ENCODE results near the gene LEKR1. TPM values are rescaled to one million over a fixed set of nuclear protein-coding genes. Genes with fewer than 3 reads are reported as not detected.

LEKR1 gene
- total RNA-seq, 1 donor from 2014 or later, result 0.26 TPM

DNA sequence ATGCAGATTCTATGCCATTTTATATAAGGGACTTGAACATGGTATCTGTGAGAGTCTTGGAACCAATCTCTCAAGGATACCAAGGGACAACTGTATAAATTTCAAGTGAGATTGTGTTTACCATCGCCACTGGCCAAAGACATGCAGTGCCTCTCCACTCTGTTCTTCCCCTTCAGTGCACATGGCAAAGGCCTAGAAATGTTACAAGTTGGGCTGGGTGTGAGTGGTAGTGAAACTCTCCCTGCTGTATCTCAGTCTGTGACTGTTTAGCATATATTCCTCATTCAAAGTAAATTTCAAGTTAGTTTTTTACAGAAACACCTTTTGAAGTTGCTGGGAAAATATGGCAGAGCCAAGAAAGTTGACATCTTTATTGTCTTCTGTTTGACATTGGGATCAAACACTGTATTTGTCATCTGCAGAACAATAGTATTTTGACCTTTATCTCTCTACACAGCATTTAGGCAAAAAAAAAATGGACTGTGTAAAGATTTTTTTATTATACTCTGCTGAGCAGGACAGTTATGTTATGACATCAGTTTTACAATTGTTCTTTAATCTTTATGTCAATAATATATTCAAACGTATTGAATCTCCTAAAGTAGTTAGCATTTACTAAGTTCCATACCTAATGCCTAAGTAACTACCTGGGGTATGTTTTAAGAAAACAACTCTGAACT, 232.4 kb downstream of the LEKR1 start:
- no peak for DNase-seq (ENCODE audit: low read depth in 2 of 2)

DNA sequence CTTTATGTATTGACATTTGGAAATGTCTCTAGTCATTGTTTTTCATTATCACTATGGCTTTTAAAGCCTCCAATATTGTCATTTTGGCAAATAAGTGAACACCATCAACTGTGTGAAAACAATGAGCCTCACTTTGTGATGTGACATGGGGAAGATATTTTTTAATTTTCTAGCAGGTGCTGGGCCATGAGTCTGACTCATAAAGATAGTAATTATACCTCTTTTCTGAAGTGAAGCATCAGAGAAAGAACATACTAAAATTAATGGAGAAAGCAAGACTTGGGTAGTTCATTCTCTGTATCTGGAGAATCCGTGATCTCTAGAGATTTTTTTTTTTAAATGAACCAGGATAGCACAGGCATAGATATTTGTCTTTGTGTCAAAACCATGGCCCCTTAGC, 233.0 kb downstream of the LEKR1 start:
- DNase-seq (ENCODE audit: low read depth in 2 of 2), result no peak

DNA sequence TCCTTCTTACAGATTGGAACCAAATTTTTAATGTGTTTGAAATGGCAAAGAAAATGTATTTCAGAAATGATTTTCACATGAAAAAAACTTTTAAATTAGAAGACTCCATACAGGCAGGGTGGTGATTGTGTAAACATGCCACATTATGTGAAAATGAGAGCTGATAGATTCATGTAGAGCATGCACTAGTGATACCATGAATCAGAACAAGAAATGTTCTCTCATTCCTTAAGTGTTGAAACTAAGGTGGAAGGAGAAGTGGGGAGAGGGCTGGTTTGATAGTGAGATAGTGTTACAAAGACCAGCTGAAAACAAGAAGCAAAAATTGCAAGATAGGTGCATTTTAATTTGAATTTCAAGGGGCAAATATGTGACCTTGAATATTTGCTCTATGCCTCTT, 233.5 kb downstream of the LEKR1 start:
- no peak for DNase-seq (ENCODE audit: low read depth in 2 of 2)

DNA sequence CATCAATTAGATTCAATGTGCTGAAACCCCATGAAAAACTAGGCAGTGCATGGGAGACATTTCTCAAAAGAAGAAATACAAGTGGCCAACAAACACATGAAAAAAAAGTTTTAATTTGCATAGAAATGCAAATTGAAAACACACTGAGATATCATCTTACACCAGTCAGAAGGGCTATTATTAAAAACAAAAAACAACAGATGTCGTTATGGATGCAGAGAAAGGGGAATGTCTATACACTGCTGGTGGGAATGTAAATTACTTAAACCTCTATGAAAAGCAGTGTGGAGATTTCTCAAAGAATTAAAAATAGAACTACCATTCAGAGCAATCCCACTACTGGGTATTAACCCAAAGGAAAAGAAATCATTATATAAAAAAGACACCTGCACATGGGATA, 235.1 kb downstream of the LEKR1 start:
- no peak for DNase-seq (ENCODE audit: low read depth in 2 of 2)

DNA sequence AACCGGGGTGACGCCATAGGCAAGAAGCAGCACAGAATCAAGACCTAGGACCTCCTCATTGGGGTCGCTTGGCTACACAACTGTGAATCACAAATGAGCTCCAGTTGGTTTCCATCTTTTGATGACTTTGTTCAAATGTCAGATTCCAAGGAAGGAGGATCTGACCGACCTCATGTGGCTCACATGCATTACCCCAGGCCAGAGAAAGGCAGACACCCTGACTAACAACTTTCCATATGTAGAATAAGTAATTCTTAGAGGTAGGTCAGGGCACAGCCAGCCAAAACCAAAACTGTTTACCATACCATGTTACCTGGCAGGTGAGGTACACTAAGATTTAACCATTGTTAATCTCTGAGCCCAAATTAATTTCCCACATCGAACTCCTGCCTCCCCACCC, 237.3 kb downstream of the LEKR1 start:
- no peak for DNase-seq (ENCODE audit: low read depth in 2 of 2)

DNA sequence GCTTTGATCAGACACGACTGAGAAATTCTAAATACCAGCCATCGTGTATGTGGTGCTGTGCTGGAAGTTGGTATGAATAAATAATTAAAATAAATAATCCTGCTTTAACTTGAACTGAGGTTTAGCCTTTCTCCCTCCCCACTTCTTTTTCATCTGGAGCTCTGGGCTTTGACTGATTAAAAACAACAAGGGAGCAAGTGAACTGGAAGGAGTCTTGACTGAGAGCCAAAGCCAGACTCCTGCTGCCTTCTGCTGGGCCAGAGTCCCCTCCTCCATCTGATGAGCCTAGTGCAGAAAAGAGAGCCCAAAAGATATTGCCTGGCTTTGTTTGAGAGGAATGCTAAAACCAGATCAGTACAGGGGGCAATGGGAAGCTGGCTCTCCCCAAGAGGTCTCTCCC, 237.8 kb downstream of the LEKR1 start:
- DNase-seq (ENCODE audit: low read depth in 2 of 2), result no peak

DNA sequence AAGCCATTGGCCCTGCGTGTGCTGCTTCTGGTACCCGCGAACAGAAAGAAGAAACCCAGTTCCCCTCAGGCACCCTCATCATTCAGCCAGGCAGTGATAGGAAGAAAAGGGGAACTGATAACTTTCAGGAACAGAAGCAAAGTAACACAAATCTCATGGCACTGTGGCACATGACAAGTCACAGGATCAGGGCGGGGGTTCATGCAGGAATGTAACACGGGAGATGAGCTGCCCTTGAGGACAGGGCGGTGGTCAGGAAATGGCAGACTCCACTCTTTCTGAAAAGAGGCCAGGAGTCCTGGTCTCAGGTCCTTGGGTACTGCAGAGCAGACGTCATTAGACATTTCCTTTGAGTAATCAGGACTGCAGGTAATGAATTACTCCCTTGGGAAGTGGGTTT, 238.2 kb downstream of the LEKR1 start:
- DNase-seq (ENCODE audit: low read depth in 2 of 2), result no peak

DNA sequence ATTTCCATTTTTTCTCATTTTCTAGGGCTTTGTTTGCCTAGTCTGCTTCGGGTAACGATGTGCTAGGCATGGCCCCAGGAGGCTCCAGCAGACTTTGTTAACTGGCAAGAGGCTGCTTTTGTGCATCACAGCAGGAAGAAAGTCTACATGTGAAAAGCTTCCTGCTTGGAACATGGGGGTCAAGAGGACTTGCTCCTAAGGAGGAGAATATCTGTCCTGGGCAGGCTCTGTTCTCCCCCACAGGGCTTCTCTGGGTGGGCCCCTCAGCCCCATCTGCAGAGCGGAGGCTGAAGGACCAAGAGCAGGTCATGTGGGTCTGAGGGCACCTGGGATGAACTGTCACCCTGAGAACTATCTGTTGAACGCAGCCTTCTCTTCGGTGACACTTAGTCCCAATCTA, 239.0 kb downstream of the LEKR1 start:
- no peak for DNase-seq (ENCODE audit: low read depth in 2 of 2)

DNA sequence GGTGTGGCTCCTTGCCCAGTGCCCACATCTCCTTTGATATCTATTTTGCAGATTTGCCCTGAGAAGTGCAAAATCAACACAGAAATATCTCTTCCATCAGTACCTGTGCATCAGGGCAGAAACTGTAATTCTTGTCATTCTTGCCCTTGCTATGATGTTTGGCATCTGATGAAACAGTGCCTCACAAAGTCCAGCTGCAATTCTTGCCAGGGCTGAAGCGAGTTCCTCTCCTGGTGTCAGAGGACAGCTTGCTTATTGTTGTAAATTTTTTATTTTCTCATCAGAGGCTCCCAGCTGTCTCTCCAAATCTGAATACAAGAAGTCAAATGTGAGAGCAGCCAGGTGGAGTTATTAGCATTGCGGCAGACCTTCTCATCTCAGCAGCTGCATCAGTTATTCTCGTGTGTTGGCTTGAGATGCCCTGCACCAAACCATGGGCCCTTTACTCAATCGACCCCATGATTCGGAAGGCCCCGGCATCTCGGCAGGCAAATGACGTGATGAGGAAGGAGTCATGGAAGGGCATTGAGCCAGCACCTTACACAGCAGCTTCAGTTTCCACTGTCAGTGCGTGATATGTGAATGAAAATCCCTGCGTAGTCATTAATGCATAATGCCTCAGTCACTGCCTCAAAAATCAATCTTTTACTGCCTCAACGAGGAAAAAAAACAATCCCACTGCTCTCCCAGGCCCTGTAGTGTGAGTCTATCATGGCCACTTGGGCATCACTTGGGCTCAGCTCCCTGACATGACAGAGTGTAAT, 240.4 kb downstream of the LEKR1 start:
- DNase-seq (ENCODE audit: low read depth in 2 of 2), result no peak

DNA sequence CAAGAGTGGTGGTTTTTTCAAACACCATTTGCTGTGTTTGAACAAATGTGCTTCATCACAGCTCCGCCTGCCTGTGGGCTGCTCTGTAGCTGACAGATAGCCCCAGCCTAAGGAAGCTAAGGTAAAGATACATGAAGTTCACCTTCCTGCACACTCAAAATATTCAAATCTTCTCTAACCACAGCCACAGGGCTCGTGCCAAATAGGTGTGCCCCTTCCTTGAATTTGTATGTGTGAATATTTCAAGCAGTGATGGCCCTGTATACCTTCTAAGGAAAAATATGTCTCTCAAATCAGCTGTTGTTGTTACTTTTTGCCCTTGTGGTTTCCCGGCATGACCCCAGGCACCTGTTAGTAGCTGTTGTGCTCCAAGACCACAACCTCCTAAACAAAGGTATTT, 241.0 kb downstream of the LEKR1 start:
- no peak for DNase-seq (ENCODE audit: low read depth in 2 of 2)

DNA sequence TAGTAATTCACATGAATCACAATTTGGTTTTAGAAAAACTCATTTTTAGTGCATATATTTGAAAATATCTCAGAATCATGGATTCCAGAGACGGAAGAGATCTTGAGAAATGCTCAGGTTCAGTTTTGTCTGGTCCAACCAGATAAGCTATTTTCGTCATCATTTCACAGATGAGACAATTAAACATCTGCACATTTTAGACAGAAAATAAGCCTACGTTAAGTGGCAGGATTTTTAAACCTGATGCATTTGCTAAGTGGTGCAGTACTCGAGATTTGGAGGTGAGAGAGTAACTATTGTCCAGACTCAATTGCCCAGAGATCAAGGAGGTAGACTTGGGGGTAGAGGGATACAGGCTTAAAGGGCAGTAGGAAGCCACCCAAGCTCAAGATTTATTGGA, 243.3 kb downstream of the LEKR1 start:
- no peak for DNase-seq (ENCODE audit: low read depth in 2 of 2)

DNA sequence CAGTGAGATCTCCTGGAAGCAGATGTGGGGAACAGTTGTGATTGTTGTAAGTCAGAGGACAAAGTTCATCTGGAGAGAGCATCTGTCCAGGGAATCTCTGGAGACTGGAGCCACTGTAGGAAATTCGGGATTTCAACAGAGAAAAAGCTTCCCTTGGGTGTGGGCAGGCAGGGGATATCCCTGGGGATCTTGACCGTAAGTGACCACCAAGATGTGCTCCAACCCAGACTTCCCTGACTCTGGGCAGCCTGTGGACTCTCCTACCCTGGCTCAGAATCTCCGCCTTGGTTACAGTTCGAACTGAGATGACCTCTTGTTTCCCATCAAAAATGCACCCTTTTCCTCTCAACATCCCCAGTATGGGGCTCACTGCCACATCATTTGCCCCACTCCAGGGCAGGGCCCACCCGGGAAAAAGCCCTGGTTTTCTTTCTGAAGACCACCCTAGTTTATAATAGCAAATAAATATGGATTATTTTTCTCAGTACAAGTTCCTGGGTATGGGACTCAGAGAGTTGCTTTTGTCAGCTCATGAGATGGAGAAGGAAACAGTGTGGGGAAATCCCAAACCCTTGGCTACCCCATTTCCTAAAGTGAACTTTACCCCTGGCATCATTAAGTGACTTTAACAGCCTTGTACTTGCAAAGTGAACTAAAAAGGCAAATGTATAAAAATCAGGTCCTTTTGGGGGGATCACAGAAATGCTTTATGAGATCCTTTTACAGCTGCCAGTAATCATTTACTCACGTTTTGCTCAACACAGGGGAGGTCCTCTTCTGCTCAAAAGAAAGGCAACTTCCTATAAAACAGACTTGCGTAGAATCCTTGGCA, 243.9 kb downstream of the LEKR1 start:
- no peak for DNase-seq (ENCODE audit: low read depth in 2 of 2)

DNA sequence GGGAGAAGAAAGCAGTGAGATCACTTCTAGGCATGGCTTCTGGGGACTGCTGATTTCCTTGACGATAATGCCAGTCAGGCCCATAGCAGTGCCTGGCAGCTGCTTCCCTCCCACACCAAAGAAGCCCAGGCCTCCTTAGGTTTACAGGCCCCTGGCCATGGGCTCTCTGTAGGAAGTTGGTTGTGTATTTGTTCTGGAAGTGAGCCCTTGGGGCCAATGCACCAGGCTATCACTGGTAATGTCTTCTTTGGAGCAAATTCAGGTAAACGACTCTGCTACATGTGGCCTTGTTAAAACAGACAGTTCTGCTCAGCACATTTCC, 244.5 kb downstream of the LEKR1 start:
- DNase-seq (ENCODE audit: low read depth in 2 of 2), result no peak

DNA sequence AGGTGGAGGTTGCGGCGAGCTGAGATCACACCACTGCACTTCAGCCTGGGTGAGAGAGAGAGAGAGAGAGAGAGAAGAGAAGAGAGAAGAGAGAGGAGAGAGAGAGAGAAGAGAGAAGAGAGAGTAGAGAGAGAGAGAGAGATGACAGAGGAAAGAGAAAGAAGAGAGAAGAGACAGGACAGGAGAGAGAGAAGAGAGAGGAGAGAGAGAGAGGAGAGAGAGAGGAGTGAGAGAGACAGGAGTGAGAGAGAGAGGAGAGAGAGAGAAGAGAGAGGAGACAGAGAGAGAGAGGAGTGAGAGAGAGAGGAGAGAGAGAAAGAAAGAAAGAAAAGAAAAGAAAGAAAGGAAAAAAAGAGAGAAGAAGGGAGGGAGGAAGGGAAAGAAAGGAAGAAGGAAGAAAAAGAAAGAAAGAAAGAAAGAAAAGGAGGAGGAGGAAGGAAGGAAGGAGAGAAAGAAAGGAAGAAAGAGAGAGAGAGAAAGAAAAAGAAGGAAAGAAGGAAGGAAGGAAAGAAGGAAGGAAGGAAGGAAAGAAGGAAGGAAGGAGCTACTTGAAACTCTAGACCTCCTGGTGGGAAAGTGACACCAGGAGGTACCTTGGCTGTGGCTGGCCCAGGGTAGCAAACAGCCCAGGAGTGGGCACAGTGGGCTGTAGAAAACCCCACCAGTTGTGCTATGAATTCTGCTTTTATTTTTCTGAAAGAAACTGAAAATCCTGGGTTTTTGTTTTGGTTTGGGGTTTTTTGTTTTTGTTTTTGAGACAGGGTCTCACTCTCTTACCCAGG, 245.8 kb downstream of the LEKR1 start:
- DNase-seq (ENCODE audit: low read depth in 2 of 2), result no peak

DNA sequence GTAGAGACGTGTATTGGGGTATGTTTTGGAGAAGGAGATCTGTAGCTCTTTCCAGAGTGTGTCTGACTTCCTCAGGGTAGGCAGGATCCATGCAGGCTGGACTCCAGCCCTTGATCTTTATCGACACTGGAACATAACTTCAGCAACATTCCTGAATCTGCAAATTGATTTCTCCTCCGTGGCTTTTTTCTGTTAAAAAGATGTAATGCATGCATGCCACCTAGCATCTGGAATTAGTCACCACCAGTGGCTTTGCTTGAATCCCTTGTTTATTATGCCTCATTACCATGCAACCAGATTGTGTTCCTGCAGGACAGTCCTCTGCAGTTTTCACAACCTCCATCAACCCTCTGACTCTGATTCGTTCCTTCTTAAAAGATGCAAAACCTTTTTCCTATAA, 247.7 kb downstream of the LEKR1 start:
- DNase-seq (ENCODE audit: low read depth in 2 of 2), result no peak

DNA sequence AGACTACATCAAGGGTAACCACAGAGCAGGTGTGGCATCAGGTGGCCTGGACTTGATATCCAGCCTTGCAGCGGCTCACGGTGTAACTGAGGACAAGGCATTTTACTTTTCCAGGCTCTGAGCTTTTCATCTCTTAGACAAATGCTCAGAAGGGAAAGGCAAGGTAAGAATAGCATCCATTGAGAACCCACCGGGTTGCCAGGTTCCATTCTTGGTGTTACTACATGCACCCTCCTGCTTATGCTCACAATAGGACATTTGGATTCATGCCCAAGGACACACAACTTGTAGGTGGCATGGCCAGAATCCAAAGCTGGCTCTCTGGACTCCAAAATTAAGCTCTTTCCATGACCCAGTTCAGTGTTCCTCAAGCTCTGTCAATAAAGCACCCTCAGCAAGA, 248.3 kb downstream of the LEKR1 start:
- no peak for DNase-seq (ENCODE audit: low read depth in 2 of 2)

DNA sequence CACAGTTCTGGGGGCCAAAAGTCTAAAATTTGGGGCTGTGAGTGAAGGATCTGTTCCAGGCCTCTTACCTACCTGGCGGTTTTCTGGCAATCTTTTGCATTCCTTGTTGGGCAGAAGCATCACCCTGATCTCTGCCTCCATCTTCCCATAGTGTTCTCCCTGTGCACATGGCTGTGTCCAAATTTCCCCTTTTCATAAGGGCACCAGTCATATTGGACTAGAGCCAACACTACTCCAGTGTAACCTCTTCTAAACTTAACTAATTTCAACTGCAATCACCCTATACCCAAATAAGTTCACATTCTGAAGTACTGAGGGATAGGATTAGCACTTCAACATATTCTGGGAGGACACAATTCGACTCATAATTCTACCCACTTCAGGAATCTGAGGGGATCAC, 248.8 kb downstream of the LEKR1 start:
- DNase-seq (ENCODE audit: low read depth in 2 of 2), result no peak

DNA sequence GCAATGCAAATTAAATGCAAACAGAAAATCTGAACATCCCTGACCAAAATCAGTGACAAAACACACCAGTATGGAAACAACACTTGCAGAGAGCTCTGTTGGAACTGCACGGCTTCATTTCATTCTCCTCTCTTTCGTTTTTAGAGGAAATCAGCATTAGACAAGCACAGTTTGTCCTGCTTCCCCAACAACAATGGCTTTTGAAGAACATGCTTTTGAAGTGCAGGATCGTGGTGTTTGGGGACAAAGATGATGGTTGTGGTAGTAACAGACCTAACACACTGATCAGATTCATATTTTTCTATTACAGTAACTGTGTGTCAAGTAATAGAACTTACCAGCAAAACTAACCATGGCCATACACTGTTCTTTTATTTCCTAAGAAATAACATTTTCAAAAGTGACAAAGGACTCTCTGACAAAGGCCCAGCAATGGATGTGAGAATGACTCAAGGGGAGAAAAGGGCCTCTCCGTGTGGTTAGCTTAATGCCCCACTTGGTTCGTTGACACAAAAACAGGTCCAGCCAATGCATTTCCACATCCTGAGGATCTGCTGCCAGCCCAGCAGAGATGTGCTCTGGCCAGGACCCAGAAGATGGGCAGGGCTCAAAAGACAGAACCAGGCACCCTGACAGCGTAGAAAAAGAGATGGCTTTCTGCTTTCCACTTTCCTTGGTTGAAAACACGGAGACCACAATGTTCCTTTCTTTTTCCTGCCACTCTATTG, 249.7 kb downstream of the LEKR1 start:
- no peak for DNase-seq (ENCODE audit: low read depth in 2 of 2)

DNA sequence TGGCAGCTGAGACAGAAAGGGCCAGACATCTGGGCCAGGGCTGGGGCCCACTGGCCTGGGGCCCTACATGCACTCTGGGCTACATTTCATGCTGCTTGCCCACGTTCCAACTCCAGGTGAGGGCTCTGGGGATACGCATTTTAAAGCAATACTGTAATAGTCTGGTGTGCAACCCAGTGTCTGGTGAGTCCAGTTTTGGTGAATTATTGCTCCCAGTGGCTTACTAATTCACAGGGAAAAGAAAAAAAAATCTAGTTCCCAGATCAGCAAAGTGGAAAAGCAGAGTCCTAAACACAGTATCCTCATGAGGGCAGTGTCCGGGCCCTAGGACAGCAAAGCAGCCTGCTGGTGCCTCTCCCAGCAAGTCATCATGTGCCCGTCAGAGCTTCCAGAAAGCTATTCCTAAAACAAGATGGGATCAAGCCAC, 251.4 kb downstream of the LEKR1 start:
- no peak for DNase-seq (ENCODE audit: low read depth in 2 of 2)

DNA sequence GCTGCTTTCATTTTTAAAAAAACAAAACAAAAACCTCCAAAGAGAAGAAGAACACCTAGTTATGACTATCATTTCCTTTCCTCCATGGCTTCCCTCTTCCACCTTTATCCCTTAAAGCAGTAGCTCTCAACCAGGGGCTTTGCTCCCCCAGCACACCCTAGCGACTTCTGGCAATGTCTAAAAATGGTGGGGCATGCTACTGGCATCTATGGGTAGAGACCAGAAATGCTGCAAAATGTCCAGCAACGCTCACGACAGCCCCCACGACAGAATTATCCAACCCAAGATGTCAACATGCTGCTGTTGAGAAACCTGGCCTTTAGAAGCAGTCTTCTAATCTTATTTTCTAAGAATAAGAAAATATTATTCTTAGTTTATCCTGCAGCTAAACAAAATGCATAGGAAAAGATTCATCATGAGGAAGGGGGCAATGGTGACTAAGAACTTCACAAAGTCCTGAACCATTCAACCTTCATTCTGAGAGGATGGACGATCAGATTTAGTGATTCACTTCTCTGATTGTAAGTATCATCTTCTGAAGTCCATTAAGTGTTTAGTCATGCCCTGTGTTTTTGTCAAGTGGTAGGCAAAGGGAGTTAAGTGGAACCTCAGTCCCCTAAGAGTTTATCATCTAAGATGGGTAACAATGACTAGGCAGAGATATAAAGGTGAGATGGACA, 252.1 kb downstream of the LEKR1 start:
- DNase-seq (ENCODE audit: low read depth in 2 of 2), result no peak

DNA sequence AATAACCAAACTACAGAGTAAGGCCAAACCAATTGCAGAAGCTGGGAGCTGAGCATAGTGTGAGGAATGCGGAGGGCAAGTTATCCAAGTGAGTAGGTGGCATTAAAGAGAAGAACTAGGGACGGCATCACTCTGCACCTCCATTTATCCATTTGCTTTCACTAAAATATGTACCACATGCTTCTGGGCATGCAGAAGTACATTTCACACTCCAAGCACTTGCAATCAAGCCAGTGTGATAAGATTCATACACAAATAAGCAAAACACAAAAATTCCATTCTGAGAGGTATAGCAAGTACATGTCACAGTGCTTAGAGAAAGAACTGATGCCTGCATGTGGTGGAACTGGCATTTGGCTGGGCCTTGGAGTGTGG, 252.6 kb downstream of the LEKR1 start:
- no peak for DNase-seq (ENCODE audit: low read depth in 2 of 2)
